ENCODE results near the gene SMPD2.

DNA sequence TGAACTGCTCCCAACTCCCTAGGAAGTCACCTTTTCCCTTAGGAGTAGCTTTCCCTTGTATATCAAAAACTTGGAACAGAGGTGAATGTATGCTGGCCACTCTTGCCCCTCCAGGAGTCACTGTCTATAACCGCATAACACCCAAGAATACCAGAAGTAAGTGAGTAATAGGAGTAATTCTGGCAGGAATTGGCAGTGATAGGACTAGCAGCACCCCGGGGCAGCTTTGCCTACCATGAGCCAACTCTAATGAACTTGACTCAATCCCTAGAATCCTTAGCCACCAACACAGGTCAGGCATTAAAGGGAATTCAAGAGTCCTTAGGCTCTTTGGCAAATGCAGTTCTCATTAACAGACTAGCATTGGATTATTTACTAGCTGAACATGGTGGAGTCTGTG lies 29.5 kb upstream of the SMPD2 start:
- no peak for TF ChIP-seq ZNF274 (IDR thresholded peaks at IDR 0.05; ENCODE audit: low read depth, low read length)
- TF ChIP-seq, protein P1, sequence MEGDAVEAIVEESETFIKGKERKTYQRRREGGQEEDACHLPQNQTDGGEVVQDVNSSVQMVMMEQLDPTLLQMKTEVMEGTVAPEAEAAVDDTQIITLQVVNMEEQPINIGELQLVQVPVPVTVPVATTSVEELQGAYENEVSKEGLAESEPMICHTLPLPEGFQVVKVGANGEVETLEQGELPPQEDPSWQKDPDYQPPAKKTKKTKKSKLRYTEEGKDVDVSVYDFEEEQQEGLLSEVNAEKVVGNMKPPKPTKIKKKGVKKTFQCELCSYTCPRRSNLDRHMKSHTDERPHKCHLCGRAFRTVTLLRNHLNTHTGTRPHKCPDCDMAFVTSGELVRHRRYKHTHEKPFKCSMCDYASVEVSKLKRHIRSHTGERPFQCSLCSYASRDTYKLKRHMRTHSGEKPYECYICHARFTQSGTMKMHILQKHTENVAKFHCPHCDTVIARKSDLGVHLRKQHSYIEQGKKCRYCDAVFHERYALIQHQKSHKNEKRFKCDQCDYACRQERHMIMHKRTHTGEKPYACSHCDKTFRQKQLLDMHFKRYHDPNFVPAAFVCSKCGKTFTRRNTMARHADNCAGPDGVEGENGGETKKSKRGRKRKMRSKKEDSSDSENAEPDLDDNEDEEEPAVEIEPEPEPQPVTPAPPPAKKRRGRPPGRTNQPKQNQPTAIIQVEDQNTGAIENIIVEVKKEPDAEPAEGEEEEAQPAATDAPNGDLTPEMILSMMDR (IDR thresholded peaks at IDR 0.05 in 2 of 3, conservative IDR thresholded peaks at IDR 0.05 in 1 of 3; ENCODE audit: borderline replicate concordance in 1 of 3, insufficient read depth in 1 of 3, low read depth in 2 of 3, low read length in 2 of 3), result no peak
- no peak for TF ChIP-seq RAD21 (IDR thresholded peaks at IDR 0.05; ENCODE audit: low read depth)
- TF ChIP-seq POLR2A (IDR thresholded peaks at IDR 0.05; ENCODE audit: borderline replicate concordance, extremely low read depth, insufficient read depth, insufficient read length), result no peak
- no peak for TF ChIP-seq POLR2AphosphoS5 (IDR thresholded peaks at IDR 0.05; ENCODE audit: low read depth, low read length)
- TF ChIP-seq EZH2 (IDR thresholded peaks at IDR 0.05), result no peak

Measured in HCT116 (cell line).